IPS-NIHi11 (cell line): Measurements from ENCODE around the gene LASP1.
"Not testable (repeated sequence)": the region's sequence is repeated elsewhere in the genome, so short reads cannot be mapped to it uniquely, and the experiment has no call there.

Experiments
- DNase-seq: peaks from one replicate; pipeline ENCODE4 v3.0.0; 2012; ENCODE audit warnings: mixed read lengths, low spot score

Gene LASP1

GRCh38 chr17:38939987-38940386 lies 70.1 kb downstream of the LASP1 start:
- no peak for DNase-seq

- DNase-seq, result no peak
Observed at GRCh38 chr17:38940404-38940803, 70.5 kb downstream of the LASP1 start.

DNA sequence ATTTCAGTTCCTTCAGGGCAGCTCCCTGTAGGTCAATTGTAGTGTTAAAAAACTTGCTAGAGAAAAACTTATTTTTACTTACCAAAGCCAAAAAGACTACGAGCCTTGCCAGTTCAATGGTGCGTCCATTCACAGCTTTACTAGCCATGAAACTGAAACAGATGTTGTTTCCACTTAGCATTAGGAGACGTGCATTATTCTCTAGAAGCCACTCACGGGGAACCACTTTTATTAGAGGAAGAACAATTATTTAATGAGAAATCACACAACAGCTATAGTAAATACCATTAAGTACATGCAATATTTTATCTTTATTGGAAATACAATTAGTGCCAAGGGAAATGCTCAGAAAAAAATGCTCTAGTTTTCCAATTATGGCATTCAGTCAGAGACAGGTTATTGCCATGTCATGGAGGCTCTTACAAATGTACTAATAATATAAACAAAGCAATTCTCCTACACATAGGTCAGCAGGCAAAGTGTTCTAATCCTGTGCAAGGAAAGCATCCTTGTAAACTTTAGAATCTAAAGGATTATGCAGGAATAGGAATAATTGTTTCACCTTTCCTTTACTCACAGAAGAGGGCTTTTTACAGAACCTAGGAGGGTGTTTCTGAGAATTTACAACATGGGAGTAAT lies 73.0 kb downstream of the LASP1 start:
- no peak for DNase-seq

DNA sequence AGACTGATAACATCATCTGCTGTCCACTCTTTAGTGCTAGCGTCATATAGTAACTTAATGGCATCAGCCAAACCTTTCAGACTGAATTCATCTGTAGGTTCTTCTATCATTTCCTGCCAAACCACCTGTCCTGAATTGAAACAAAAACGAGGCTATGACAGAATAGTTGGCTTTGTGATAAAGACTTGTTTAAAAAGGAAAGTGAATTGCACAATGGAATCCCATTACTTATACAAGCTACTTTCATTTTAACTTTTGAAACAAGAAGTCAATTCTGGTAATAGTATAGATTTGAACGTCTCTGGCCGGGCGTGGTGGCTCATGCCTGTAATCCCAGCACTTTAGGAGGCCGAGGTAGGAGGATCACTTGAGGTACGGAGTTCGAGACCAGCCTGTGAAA lies 73.7 kb downstream of the LASP1 start:
- no peak for DNase-seq

- DNase-seq, result no peak
Observed at GRCh38 chr17:38947189-38947588, 77.3 kb downstream of the LASP1 start.

- DNase-seq, result not testable (repeated sequence)
Observed at GRCh38 chr17:38953800-38954199, 83.9 kb downstream of the LASP1 start.

- no peak for DNase-seq
Observed at GRCh38 chr17:38958326-38958725, 88.5 kb downstream of the LASP1 start.

GRCh38 chr17:38958756-38959155 lies 88.9 kb downstream of the LASP1 start:
- no peak for DNase-seq

- no peak for DNase-seq
Observed at GRCh38 chr17:38959508-38959907, 89.7 kb downstream of the LASP1 start.

GRCh38 chr17:38960402-38960801 lies 90.5 kb downstream of the LASP1 start:
- DNase-seq, result no peak

GRCh38 chr17:38961413-38961812 lies 91.6 kb downstream of the LASP1 start:
- DNase-seq, result no peak

GRCh38 chr17:38967290-38967738 lies 97.5 kb downstream of the LASP1 start, which contains the start of gene FBXO47:
TSS of gene FBXO47 (minus strand) at chr17:38967403. CDS start at chr17:38963025, 4,378 bp downstream.
- DNase-seq, result peak; percentile 80

DNA sequence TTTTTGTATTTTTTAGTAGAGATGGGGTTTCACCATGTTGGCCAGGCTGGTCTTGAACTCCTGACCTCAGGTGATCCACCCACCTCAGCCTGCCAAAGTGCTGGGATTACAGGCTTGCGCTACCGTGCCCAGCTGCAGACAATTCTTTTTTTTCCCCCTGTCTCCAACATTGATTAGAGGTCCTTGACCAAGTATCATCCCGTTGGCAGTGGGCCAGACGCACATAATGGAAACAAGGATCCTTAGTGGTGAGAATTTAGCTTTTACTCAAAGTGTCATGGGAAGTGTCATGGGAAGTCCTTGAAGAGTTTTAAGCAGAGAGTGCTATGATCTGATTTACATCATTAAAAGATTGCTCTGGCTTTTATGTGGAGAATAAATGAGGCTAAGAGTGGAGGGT lies 99.4 kb downstream of the LASP1 start:
- DNase-seq, result no peak

DNA sequence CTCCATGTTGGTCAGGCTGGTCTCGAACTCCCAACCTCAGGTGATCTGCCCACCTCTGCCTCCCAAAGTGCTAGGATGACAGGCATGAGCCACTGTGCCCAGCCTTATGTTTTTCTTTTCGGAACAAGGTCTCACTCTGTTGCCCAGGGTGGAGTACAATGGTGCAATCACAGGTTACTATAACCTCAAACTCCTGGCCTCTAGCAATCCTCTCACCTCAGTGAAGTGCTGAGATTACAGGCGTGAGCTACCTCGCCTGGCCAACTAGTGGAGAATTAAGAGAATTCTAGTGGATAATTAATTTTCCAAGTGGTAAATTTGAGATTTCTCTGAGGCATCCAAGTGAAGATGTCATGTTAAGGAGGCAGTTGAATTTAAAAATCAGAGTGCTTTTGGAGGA lies 100.3 kb downstream of the LASP1 start:
- DNase-seq, result no peak

DNA sequence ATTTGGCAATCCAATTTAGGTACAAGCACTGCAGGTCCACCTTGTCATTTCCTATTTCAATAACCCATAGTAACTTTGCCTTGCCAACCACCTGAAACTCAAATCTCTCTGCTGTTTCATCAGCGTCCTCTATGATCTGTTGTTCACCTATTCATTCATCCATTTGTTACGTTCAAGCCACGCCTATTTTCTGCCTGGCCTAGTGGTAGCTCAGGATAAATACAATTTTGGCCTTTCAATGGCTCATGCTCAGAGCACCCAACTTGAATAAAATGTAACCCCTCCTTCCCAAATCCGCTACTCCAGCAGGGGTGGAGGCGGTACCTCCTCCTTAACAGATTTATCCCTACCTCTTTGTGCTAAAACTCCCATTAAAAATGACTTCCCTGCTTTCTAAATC lies 100.9 kb downstream of the LASP1 start:
- no peak for DNase-seq
